ENCODE data around the gene CILP2.

CILP2 gene

GRCh38 chr19:19529783-19530422 lies 8.2 kb upstream of the CILP2 start:
- DNase-seq, result no peak

GRCh38 chr19:19530423-19530804 lies 7.7 kb upstream of the CILP2 start:
- no peak for DNase-seq

GRCh38 chr19:19530889-19531288 lies 7.2 kb upstream of the CILP2 start:
- no peak for DNase-seq

- DNase-seq, result no peak
Measured at GRCh38 chr19:19531951-19532805, 5.9 kb upstream of the CILP2 start.

- DNase-seq, result no peak
Measured at GRCh38 chr19:19532806-19533701, 5.0 kb upstream of the CILP2 start.

GRCh38 chr19:19533841-19534240 lies 4.2 kb upstream of the CILP2 start:
- no peak for DNase-seq

- DNase-seq, result no peak
Measured at GRCh38 chr19:19534556-19535265, 3.4 kb upstream of the CILP2 start.

- no peak for DNase-seq
Measured at GRCh38 chr19:19535311-19536191, 2.5 kb upstream of the CILP2 start.

GRCh38 chr19:19537075-19538048 lies 703 bp upstream of the CILP2 start:
- no peak for DNase-seq

GRCh38 chr19:19538785-19539166 lies 711 bp downstream of the CILP2 start:
- no peak for DNase-seq

- DNase-seq, result no peak
Measured at GRCh38 chr19:19539698-19540063, 1.6 kb downstream of the CILP2 start.

GRCh38 chr19:19540064-19540714 lies 2.1 kb downstream of the CILP2 start:
- no peak for DNase-seq

- no peak for DNase-seq
Measured at GRCh38 chr19:19540715-19541515, 2.9 kb downstream of the CILP2 start.

GRCh38 chr19:19541616-19542015 lies 3.6 kb downstream of the CILP2 start:
- DNase-seq, result no peak

- no peak for DNase-seq
Measured at GRCh38 chr19:19542507-19542906, 4.4 kb downstream of the CILP2 start.

- no peak for DNase-seq
Measured at GRCh38 chr19:19543101-19543500, 5.0 kb downstream of the CILP2 start.

- DNase-seq, result no peak
Measured at GRCh38 chr19:19543640-19544039, 5.6 kb downstream of the CILP2 start.

- no peak for DNase-seq
Measured at GRCh38 chr19:19544257-19544953, 6.3 kb downstream of the CILP2 start.

Data from cortex of kidney (tissue), 1 donor.